Breast epithelium (tissue), 4 donors: ENCODE measurements around the gene KLHDC8A. TPM values are rescaled to one million over a fixed set of nuclear protein-coding genes. Genes with fewer than 3 reads are reported as not detected.

ENCODE experiments used
- DNase-seq, 2 donors: peaks; one replicate each; pipeline ENCODE4 v3.0.0-alpha.2; 2019; ENCODE audit warnings: low spot score in 2 of 2
- H3K27ac ChIP-seq, 2 donors: fragments of 200-600 bp; sonication (generic) in 1 of 2; one replicate each; pipeline ENCODE4 v1.5.1; 2016 to 2019; ENCODE audit warnings: mild to moderate bottlenecking in 1 of 2
- H3K27me3 ChIP-seq, 2 donors: fragments of 200-600 bp; sonication (generic) in 1 of 2; one replicate each; pipeline versions ENCODE4 v1.5.1 to v1.6.0; 2017 to 2019; ENCODE audit warnings: control low read depth in 1 of 2, mild to moderate bottlenecking in 1 of 2
- H3K36me3 ChIP-seq: fragments of 200-600 bp; one replicate; pipeline ENCODE4 v1.5.1; 2019
- H3K4me1 ChIP-seq, 2 donors: fragments of 200-600 bp; sonication (generic); one replicate each; pipeline ENCODE4 v1.5.1; 2016 to 2019; ENCODE audit warnings: control low read depth in 1 of 2
- H3K4me3 ChIP-seq, 3 donors: fragments of 200-600 bp; sonication (generic); 1 replicate in 2 of 3; 2 replicates in 1 of 3; pipeline ENCODE4 v1.5.1; 2016 to 2019; ENCODE audit warnings: mild to moderate bottlenecking in 3 of 3, moderate library complexity in 2 of 3
- H3K9me3 ChIP-seq, 2 donors: fragments of 200-600 bp; sonication (generic) in 1 of 2; one replicate each; pipeline ENCODE4 v1.5.1; 2016 to 2019; ENCODE audit warnings: control low read depth in 1 of 2
- CTCF ChIP-seq, 3 donors: fragments of 450-650 bp; IDR thresholded peaks; one replicate each; pipeline ENCODE4 v1.5.1; 2016 to 2017; ENCODE audit warnings: antibody characterized with exemption in 3 of 3, mild to moderate bottlenecking in 3 of 3, moderate library complexity in 3 of 3
- POLR2A ChIP-seq: fragments of 450-650 bp; IDR thresholded peaks from one replicate; pipeline ENCODE4 v1.6.1; 2016; ENCODE audit warnings: antibody characterized with exemption, mild to moderate bottlenecking, moderate library complexity
- POLR2AphosphoS5 ChIP-seq, 3 donors: sonication (generic); formaldehyde crosslinking; IDR thresholded peaks; one replicate each; pipeline ENCODE4 v1.6.1; 2017; ENCODE audit warnings: antibody characterized with exemption in 3 of 3
- intact Hi-C: fragments of 100-400 bp; cut with DNase I; formaldehyde crosslinking; loops from one replicate; pipeline ENCODE4 v1.15.1; 2023; ENCODE audit warnings: low total_unique reads
- total RNA-seq, 3 donors: library from RNA; depleted of rRNA; stranded (reverse); fragments of >200 nt; gene quantifications; one replicate each; pipeline ENCODE4 v1.1.0, GENCODE V29; 2016

KLHDC8A gene
- total RNA-seq, 3 donors from 2014 or later, result not detected

GRCh38 chr1:205293350-205294074 is 63.2 kb downstream of the KLHDC8A start:
- H3K4me3 ChIP-seq, result no peak overlapping the region
- no peaks in the 10 kb centered on the region for H3K4me1 ChIP-seq
- TF ChIP-seq POLR2AphosphoS5 (IDR thresholded peaks at IDR 0.05) (no peak), CTCF (IDR thresholded peaks at IDR 0.05) (no peak), POLR2A (no peak)
- H3K27me3 ChIP-seq, result no peaks in the 10 kb centered on the region
- intact Hi-C loops, result no loop called here
- no peaks in the 10 kb centered on the region for H3K9me3 ChIP-seq
- no peaks in the 10 kb centered on the region for H3K36me3 ChIP-seq
- peak overlapping the region in 1 of 2 donors; percentile 64 for H3K27ac ChIP-seq
- DNase-seq, result no peak

- H3K27ac ChIP-seq, result no peak overlapping the region
- H3K36me3 ChIP-seq, result no peaks in the 10 kb centered on the region
- no peaks in the 10 kb centered on the region for H3K27me3 ChIP-seq
- DNase-seq, result no peak
- no peaks in the 10 kb centered on the region for H3K9me3 ChIP-seq
- no peaks in the 10 kb centered on the region for H3K4me1 ChIP-seq
- TF ChIP-seq POLR2A, result no peak
- no peak for TF ChIP-seq POLR2AphosphoS5 (IDR thresholded peaks at IDR 0.05)
- TF ChIP-seq CTCF (IDR thresholded peaks at IDR 0.05), result no peak
- intact Hi-C loops, result no loop called here
- H3K4me3 ChIP-seq, result no peak overlapping the region
These were observed 65.1 kb downstream of the KLHDC8A start for GRCh38 chr1:205291596-205291995.

GRCh38 chr1:205287767-205288559 is 68.8 kb downstream of the KLHDC8A start:
- Histone ChIP-seq H3K4me3 (no peak overlapping the region), H3K27ac (no peak overlapping the region), H3K36me3 (no peaks in the 10 kb centered on the region), H3K4me1 (peaks cover 5 to 15% of the 10 kb centered on the region in 2 donors), H3K9me3 (no peaks in the 10 kb centered on the region), H3K27me3 (no peaks in the 10 kb centered on the region)
- peak in 1 of 2 donors; percentile 51 for DNase-seq
- intact Hi-C loops, result no loop called here
- TF ChIP-seq POLR2A (no peak), POLR2AphosphoS5 (IDR thresholded peaks at IDR 0.05) (peak in 1 of 3 donors; percentile 20), CTCF (IDR thresholded peaks at IDR 0.05) (no peak)

GRCh38 chr1:205287076-205287475 is 69.6 kb downstream of the KLHDC8A start:
- intact Hi-C loops, result no loop called here
- Histone ChIP-seq H3K4me3 (no peak overlapping the region), H3K27me3 (no peaks in the 10 kb centered on the region), H3K9me3 (no peaks in the 10 kb centered on the region), H3K36me3 (no peaks in the 10 kb centered on the region), H3K4me1 (peaks cover 5 to 15% of the 10 kb centered on the region in 2 donors), H3K27ac (peak overlapping the region in 1 of 2 donors; percentile 83)
- TF ChIP-seq POLR2AphosphoS5 (IDR thresholded peaks at IDR 0.05) (no peak), CTCF (IDR thresholded peaks at IDR 0.05) (no peak), POLR2A (no peak)
- DNase-seq, result no peak
